Karpas-422 (cell line): ENCODE measurements around the gene HS3ST2. TPM values are rescaled to one million over a fixed set of nuclear protein-coding genes. Genes with fewer than 3 reads are reported as not detected.

Source experiments
- DNase-seq: peaks from one replicate; pipeline ENCODE4 v3.0.0-alpha.2; 2015
- H2AFZ ChIP-seq: fragments of 200-600 bp; sonication (generic); 2 replicates; pipeline ENCODE4 v1.6.1; 2014; ENCODE audit warnings: antibody characterized with exemption, low read length, mixed read lengths
- H3K27ac ChIP-seq: fragments of 200-600 bp; sonication (generic); 2 replicates; pipeline ENCODE4 v1.5.1; 2014; ENCODE audit warnings: mild to moderate bottlenecking, low read length, moderate library complexity
- H3K27me3 ChIP-seq: fragments of 200-600 bp; sonication (generic); 2 replicates; pipeline ENCODE4 v1.6.1; 2014; ENCODE audit warnings: low read length, mixed read lengths
- H3K36me3 ChIP-seq: fragments of 200-600 bp; sonication (generic); 2 replicates; pipeline ENCODE4 v1.6.1; 2014; ENCODE audit warnings: low read length, mixed read lengths; ENCODE audit not compliant: insufficient read depth
- H3K4me1 ChIP-seq: fragments of 200-600 bp; sonication (generic); 2 replicates; pipeline ENCODE4 v1.6.1; 2014; ENCODE audit warnings: mild to moderate bottlenecking, low read length, mixed read lengths
- H3K4me2 ChIP-seq: fragments of 200-600 bp; sonication (generic); 2 replicates; pipeline ENCODE4 v1.6.1; 2014; ENCODE audit warnings: low read length, low read depth, mild to moderate bottlenecking; ENCODE audit not compliant: poor library complexity, severe bottlenecking
- H3K4me3 ChIP-seq: fragments of 200-600 bp; sonication (generic); 2 replicates; pipeline ENCODE4 v1.5.1; 2014; ENCODE audit warnings: mild to moderate bottlenecking, antibody characterized with exemption, low read length, mixed read lengths
- H3K79me2 ChIP-seq: fragments of 200-600 bp; sonication (generic); 2 replicates; pipeline ENCODE4 v1.6.1; 2014; ENCODE audit warnings: mild to moderate bottlenecking, low read length, mixed read lengths
- H3K9ac ChIP-seq: fragments of 200-600 bp; sonication (generic); 2 replicates; pipeline ENCODE4 v1.6.0; 2014; ENCODE audit warnings: low read length
- H3K9me2 ChIP-seq: fragments of 200-600 bp; sonication (generic), shearing (Covaris generic); replicated peaks from 2 replicates; pipeline ENCODE4 v1.6.0; 2014; ENCODE audit warnings: mild to moderate bottlenecking, low read length, moderate library complexity; ENCODE audit not compliant: insufficient read depth
- H3K9me3 ChIP-seq: fragments of 300-700, 200-600 bp; sonication (generic); 2 replicates; pipeline ENCODE4 v1.6.1; 2014; ENCODE audit warnings: low read length, mixed read lengths
- H4K20me1 ChIP-seq: fragments of 200-600 bp; sonication (generic); 2 replicates; pipeline ENCODE4 v1.6.1; 2014; ENCODE audit warnings: mild to moderate bottlenecking, antibody characterized with exemption, low read length, low read depth; ENCODE audit not compliant: insufficient read depth
- total RNA-seq: library from RNA; depleted of rRNA; stranded (reverse); fragments of >200 nt; shearing (Covaris generic); gene quantifications from 2 replicates; pipeline ENCODE4 v1.2.3, GENCODE V29; 2014; ENCODE audit warnings: low replicate concordance

HS3ST2 gene
- total RNA-seq, 1 experiment from 2014 or later, result not detected

- Histone ChIP-seq H4K20me1 (no peaks in the 10 kb centered on the region), H3K79me2 (no peaks in the 10 kb centered on the region), H3K9me3 (0 out of 2 replicates have a peak, but pooled peaks cover 3% of the 10 kb centered on the region), H3K4me2 (no peak overlapping the region), H3K9ac (no peak overlapping the region), H3K9me2 (no peaks in the 10 kb centered on the region), H2AFZ (no peak overlapping the region), H3K4me3 (no peak overlapping the region), H3K36me3 (no peaks in the 10 kb centered on the region), H3K27me3 (no peaks in the 10 kb centered on the region; the same call in 1 of the 2 replicates), H3K4me1 (no peaks in the 10 kb centered on the region), H3K27ac (no peak overlapping the region)
- no peak for DNase-seq
Observed at GRCh38 chr16:22799113-22799512, 14.8 kb upstream of the HS3ST2 start.

GRCh38 chr16:22804893-22805292 lies 9.1 kb upstream of the HS3ST2 start:
- Histone ChIP-seq H3K9ac (no peak overlapping the region), H3K79me2 (no peaks in the 10 kb centered on the region), H3K9me2 (no peaks in the 10 kb centered on the region), H3K4me3 (no peak overlapping the region), H3K36me3 (no peaks in the 10 kb centered on the region), H3K9me3 (no peaks in the 10 kb centered on the region), H3K27ac (no peak overlapping the region), H3K4me1 (no peaks in the 10 kb centered on the region), H2AFZ (no peak overlapping the region), H3K27me3 (no peaks in the 10 kb centered on the region), H3K4me2 (no peak overlapping the region), H4K20me1 (no peaks in the 10 kb centered on the region)
- no peak for DNase-seq

- no peaks in the 10 kb centered on the region for H3K36me3 ChIP-seq
- H3K4me2 ChIP-seq, result no peak overlapping the region
- H3K27ac ChIP-seq, result no peak overlapping the region
- H3K27me3 ChIP-seq, result no peaks in the 10 kb centered on the region
- H2AFZ ChIP-seq, result no peak overlapping the region
- H3K79me2 ChIP-seq, result no peaks in the 10 kb centered on the region
- H3K4me3 ChIP-seq, result no peak overlapping the region
- H3K9me3 ChIP-seq, result no peaks in the 10 kb centered on the region
- no peaks in the 10 kb centered on the region for H4K20me1 ChIP-seq
- H3K4me1 ChIP-seq, result no peaks in the 10 kb centered on the region
- H3K9ac ChIP-seq, result no peak overlapping the region
- H3K9me2 ChIP-seq, result no peaks in the 10 kb centered on the region
- no peak for DNase-seq
Observed at GRCh38 chr16:22805326-22805725, 8.6 kb upstream of the HS3ST2 start.

GRCh38 chr16:22806811-22807210 lies 7.2 kb upstream of the HS3ST2 start:
- no peaks in the 10 kb centered on the region for H3K9me2 ChIP-seq
- no peak overlapping the region for H3K4me3 ChIP-seq
- no peak overlapping the region for H3K27ac ChIP-seq
- H3K36me3 ChIP-seq, result no peaks in the 10 kb centered on the region
- no peak overlapping the region for H3K4me2 ChIP-seq
- H3K9ac ChIP-seq, result no peak overlapping the region
- H3K4me1 ChIP-seq, result no peaks in the 10 kb centered on the region
- H4K20me1 ChIP-seq, result no peaks in the 10 kb centered on the region
- no peaks in the 10 kb centered on the region for H3K27me3 ChIP-seq
- no peak overlapping the region for H2AFZ ChIP-seq
- H3K9me3 ChIP-seq, result no peaks in the 10 kb centered on the region
- no peaks in the 10 kb centered on the region for H3K79me2 ChIP-seq
- DNase-seq, result no peak

GRCh38 chr16:22810226-22810625 lies 3.7 kb upstream of the HS3ST2 start:
- H3K79me2 ChIP-seq, result no peaks in the 10 kb centered on the region
- H2AFZ ChIP-seq, result no peak overlapping the region
- H3K36me3 ChIP-seq, result no peaks in the 10 kb centered on the region
- H3K9ac ChIP-seq, result no peak overlapping the region
- H3K9me2 ChIP-seq, result no peaks in the 10 kb centered on the region
- H3K4me3 ChIP-seq, result no peak overlapping the region
- H3K27me3 ChIP-seq, result no peaks in the 10 kb centered on the region
- no peak overlapping the region for H3K4me2 ChIP-seq
- no peak overlapping the region for H3K27ac ChIP-seq
- no peaks in the 10 kb centered on the region for H3K9me3 ChIP-seq
- H3K4me1 ChIP-seq, result no peaks in the 10 kb centered on the region
- no peaks in the 10 kb centered on the region for H4K20me1 ChIP-seq
- no peak for DNase-seq

GRCh38 chr16:22813223-22813947 lies 577 bp upstream of the HS3ST2 start:
- Histone ChIP-seq H3K9me2 (no peaks in the 10 kb centered on the region), H3K9me3 (no peaks in the 10 kb centered on the region), H4K20me1 (no peaks in the 10 kb centered on the region), H3K79me2 (no peaks in the 10 kb centered on the region), H2AFZ (no peak overlapping the region), H3K27me3 (no peaks in the 10 kb centered on the region), H3K27ac (no peak overlapping the region), H3K4me1 (no peaks in the 10 kb centered on the region), H3K4me2 (no peak overlapping the region), H3K4me3 (no peak overlapping the region), H3K36me3 (no peaks in the 10 kb centered on the region), H3K9ac (no peak overlapping the region)
- no peak for DNase-seq

- H3K27ac ChIP-seq, result no peak overlapping the region
- no peaks in the 10 kb centered on the region for H3K36me3 ChIP-seq
- no peaks in the 10 kb centered on the region for H3K9me3 ChIP-seq
- H3K4me3 ChIP-seq, result no peak overlapping the region
- no peaks in the 10 kb centered on the region for H3K9me2 ChIP-seq
- H3K79me2 ChIP-seq, result no peaks in the 10 kb centered on the region
- no peaks in the 10 kb centered on the region for H4K20me1 ChIP-seq
- no peak overlapping the region for H2AFZ ChIP-seq
- H3K9ac ChIP-seq, result no peak overlapping the region
- H3K4me1 ChIP-seq, result no peaks in the 10 kb centered on the region
- no peak for DNase-seq
- H3K4me2 ChIP-seq, result no peak overlapping the region
- no peaks in the 10 kb centered on the region for H3K27me3 ChIP-seq
Observed at GRCh38 chr16:22814711-22815105, 746 bp downstream of the HS3ST2 start.

GRCh38 chr16:22815863-22816262 lies 1.9 kb downstream of the HS3ST2 start:
- no peaks in the 10 kb centered on the region for H3K79me2 ChIP-seq
- no peaks in the 10 kb centered on the region for H3K9me3 ChIP-seq
- H3K36me3 ChIP-seq, result no peaks in the 10 kb centered on the region
- H3K9ac ChIP-seq, result no peak overlapping the region
- no peak overlapping the region for H3K4me3 ChIP-seq
- H3K4me1 ChIP-seq, result no peaks in the 10 kb centered on the region
- no peak overlapping the region for H3K27ac ChIP-seq
- H3K4me2 ChIP-seq, result no peak overlapping the region
- DNase-seq, result no peak
- H3K9me2 ChIP-seq, result no peaks in the 10 kb centered on the region
- no peak overlapping the region for H2AFZ ChIP-seq
- H4K20me1 ChIP-seq, result no peaks in the 10 kb centered on the region
- no peaks in the 10 kb centered on the region for H3K27me3 ChIP-seq
